ENCODE measurements around the gene CYBRD1.

DNA sequence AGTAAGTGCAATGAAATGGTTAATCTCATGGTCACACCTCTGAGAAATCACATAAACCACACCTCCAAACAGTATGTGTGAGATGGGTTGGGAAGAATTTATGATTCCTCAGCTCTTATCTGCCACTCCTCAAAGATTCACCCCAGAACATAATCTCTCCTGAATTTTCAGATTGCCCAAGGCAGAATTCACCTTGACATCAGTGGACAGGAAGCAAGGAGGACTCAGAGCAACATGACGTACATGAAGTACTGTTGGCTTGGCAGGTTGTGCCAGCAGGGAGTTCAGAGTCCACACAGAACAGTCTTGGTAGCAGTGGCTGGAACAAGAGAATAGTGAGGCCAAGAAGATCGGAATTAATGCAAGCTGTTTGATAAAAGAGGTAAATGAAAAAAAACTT lies 31.7 kb upstream of the CYBRD1 start:
- TF ChIP-seq, protein P1, sequence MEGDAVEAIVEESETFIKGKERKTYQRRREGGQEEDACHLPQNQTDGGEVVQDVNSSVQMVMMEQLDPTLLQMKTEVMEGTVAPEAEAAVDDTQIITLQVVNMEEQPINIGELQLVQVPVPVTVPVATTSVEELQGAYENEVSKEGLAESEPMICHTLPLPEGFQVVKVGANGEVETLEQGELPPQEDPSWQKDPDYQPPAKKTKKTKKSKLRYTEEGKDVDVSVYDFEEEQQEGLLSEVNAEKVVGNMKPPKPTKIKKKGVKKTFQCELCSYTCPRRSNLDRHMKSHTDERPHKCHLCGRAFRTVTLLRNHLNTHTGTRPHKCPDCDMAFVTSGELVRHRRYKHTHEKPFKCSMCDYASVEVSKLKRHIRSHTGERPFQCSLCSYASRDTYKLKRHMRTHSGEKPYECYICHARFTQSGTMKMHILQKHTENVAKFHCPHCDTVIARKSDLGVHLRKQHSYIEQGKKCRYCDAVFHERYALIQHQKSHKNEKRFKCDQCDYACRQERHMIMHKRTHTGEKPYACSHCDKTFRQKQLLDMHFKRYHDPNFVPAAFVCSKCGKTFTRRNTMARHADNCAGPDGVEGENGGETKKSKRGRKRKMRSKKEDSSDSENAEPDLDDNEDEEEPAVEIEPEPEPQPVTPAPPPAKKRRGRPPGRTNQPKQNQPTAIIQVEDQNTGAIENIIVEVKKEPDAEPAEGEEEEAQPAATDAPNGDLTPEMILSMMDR (IDR thresholded peaks at IDR 0.05) = no peak
- TF ChIP-seq POLR2A (IDR thresholded peaks at IDR 0.05) = no peak
